Gastroesophageal sphincter (tissue), 4 donors: ENCODE results near the gene PNPO. TPM values are rescaled to one million over a fixed set of nuclear protein-coding genes. Genes with fewer than 3 reads are reported as not detected.

Source experiments
- ATAC-seq: fragments of 150-250 bp; one replicate; pipeline ENCODE4 v1.9.1; 2016; ENCODE audit warnings: mild to moderate bottlenecking, moderate library complexity
- H3K27ac ChIP-seq, 4 donors: fragments of 200-600 bp; sonication (generic) in 3 of 4; 1 replicate in 3 of 4; 2 replicates in 1 of 4; pipeline ENCODE4 v1.5.1; 2016 to 2019
- H3K27me3 ChIP-seq: fragments of 200-600 bp; sonication (generic); one replicate; pipeline ENCODE4 v1.5.1; 2019
- H3K36me3 ChIP-seq, 2 donors: fragments of 200-600 bp; sonication (generic); one replicate each; pipeline ENCODE4 v1.5.1; 2019; ENCODE audit warnings: control low read depth in 1 of 2
- H3K4me1 ChIP-seq, 3 donors: fragments of 200-600 bp; sonication (generic); 1 replicate in 2 of 3; 2 replicates in 1 of 3; pipeline ENCODE4 v1.5.1; 2016 to 2019; ENCODE audit warnings: control low read depth in 2 of 3
- H3K4me3 ChIP-seq, 2 donors: fragments of 200-600 bp; sonication (generic); one replicate each; pipeline ENCODE4 v1.5.1; 2019; ENCODE audit warnings: mild to moderate bottlenecking in 1 of 2, moderate library complexity in 1 of 2
- H3K9me3 ChIP-seq, 3 donors: fragments of 200-600 bp; sonication (generic); one replicate each; pipeline ENCODE4 v1.5.1; 2017 to 2019; ENCODE audit warnings: control low read depth in 2 of 3
- CTCF ChIP-seq, 4 experiments: fragments of 200-600 bp in 2 of 4; fragments of 450-650 bp in 2 of 4; sonication (generic) in 1 of 4; IDR thresholded peaks; one replicate each; pipeline ENCODE4 v1.5.1; 2017 to 2019; ENCODE audit warnings: antibody characterized with exemption in 4 of 4, mild to moderate bottlenecking in 2 of 4, moderate library complexity in 2 of 4
- EP300 ChIP-seq: sonication (generic); formaldehyde crosslinking; IDR thresholded peaks from one replicate; pipeline ENCODE4 v1.6.1; 2017; ENCODE audit warnings: antibody characterized with exemption, mild to moderate bottlenecking
- POLR2A ChIP-seq, 2 donors: fragments of 450-650 bp; IDR thresholded peaks; one replicate each; pipeline ENCODE4 v1.6.1; 2017; ENCODE audit warnings: antibody characterized with exemption in 2 of 2, mild to moderate bottlenecking in 2 of 2, moderate library complexity in 1 of 2
- POLR2AphosphoS5 ChIP-seq: sonication (generic); formaldehyde crosslinking; IDR thresholded peaks from one replicate; pipeline ENCODE4 v1.6.1; 2017; ENCODE audit warnings: antibody characterized with exemption
- WGBS, 2 donors: methylation state at CpG; one replicate each; pipeline ENCODE4 v1.1.5; 2018; ENCODE audit warnings: low coverage in 1 of 2; 5-methylcytosine and 5-hydroxymethylcytosine counted together
- total RNA-seq, 4 donors: library from RNA; depleted of rRNA; stranded (reverse); fragments of >200 nt; gene quantifications; one replicate each; pipeline ENCODE4 v1.1.0, GENCODE V29; 2016

Gene PNPO
- total RNA-seq, 4 donors from 2014 or later: 20.3 to 43.9 (median 21.9) TPM

GRCh38 chr17:47902039-47902744, 39.2 kb upstream of the PNPO start:
- Histone ChIP-seq H3K27ac (peak overlapping the region in 2 of 4 donors; percentile 11 to 21), H3K4me1 (peaks cover 24 to 98% (median 51%) of the 10 kb centered on the region in 3 donors), H3K4me3 (no peak overlapping the region), H3K9me3 (no peaks in the 10 kb centered on the region), H3K36me3 (peaks cover 0 to 17% of the 10 kb centered on the region in 2 donors), H3K27me3 (no peaks in the 10 kb centered on the region)
- WGBS, 2 donors: 71 to 88% methylated on average over 4 of the region's 4 CpGs
- no peak for ATAC-seq
- no peak for TF ChIP-seq CTCF (IDR thresholded peaks at IDR 0.05)
- TF ChIP-seq EP300: no peak
- TF ChIP-seq POLR2A (IDR thresholded peaks at IDR 0.05): no peak
- no peak for TF ChIP-seq POLR2AphosphoS5

- Histone ChIP-seq H3K4me1 (peaks cover 23 to 92% (median 51%) of the 10 kb centered on the region in 3 donors), H3K9me3 (no peaks in the 10 kb centered on the region), H3K36me3 (peaks cover 0 to 8% of the 10 kb centered on the region in 2 donors), H3K27ac (peak overlapping the region; percentile 84 to 96 (median 92)), H3K27me3 (no peaks in the 10 kb centered on the region), H3K4me3 (peak overlapping the region in 1 of 2 donors; percentile 7)
- peak; percentile 90 for ATAC-seq
- no peak for TF ChIP-seq EP300
- TF ChIP-seq CTCF (IDR thresholded peaks at IDR 0.05): peak in 1 of 4 experiments; percentile 13
- peak; percentile 50 for TF ChIP-seq POLR2AphosphoS5
- 14% methylated on average over 6 of the region's 8 CpGs; no CpG with 5 or more reads in 1 of the 2 donors for WGBS, 2 donors
Observed at GRCh38 chr17:47905221-47905733, 36.1 kb upstream of the PNPO start.

GRCh38 chr17:47906443-47906842, 34.9 kb upstream of the PNPO start:
- TF ChIP-seq POLR2AphosphoS5 (no peak), CTCF (IDR thresholded peaks at IDR 0.05) (no peak), EP300 (no peak), POLR2A (IDR thresholded peaks at IDR 0.05) (no peak)
- H3K4me1 ChIP-seq: peaks cover 23 to 82% (median 51%) of the 10 kb centered on the region in 3 donors
- H3K4me3 ChIP-seq: no peak overlapping the region
- no peaks in the 10 kb centered on the region for H3K27me3 ChIP-seq
- no peaks in the 10 kb centered on the region for H3K9me3 ChIP-seq
- no peaks in the 10 kb centered on the region for H3K36me3 ChIP-seq
- 81 to 92% methylated on average over 2 to 3 of the region's 3 CpGs for WGBS, 2 donors
- no peak for ATAC-seq
- H3K27ac ChIP-seq: peak overlapping the region; percentile 84 to 96 (median 92)

- H3K36me3 ChIP-seq: no peaks in the 10 kb centered on the region
- H3K9me3 ChIP-seq: no peaks in the 10 kb centered on the region
- H3K4me3 ChIP-seq: no peak overlapping the region
- no peak for TF ChIP-seq POLR2AphosphoS5
- ATAC-seq: peak; percentile 16
- 52 to 57% methylated on average over 7 to 8 of the region's 8 CpGs for WGBS, 2 donors
- no peaks in the 10 kb centered on the region for H3K27me3 ChIP-seq
- H3K4me1 ChIP-seq: peaks cover 23 to 66% (median 51%) of the 10 kb centered on the region in 3 donors
- peak overlapping the region in 3 of 4 donors; percentile 84 to 92 (median 91) for H3K27ac ChIP-seq
Observed at GRCh38 chr17:47907932-47908562, 33.3 kb upstream of the PNPO start.

- ATAC-seq: no peak
- WGBS, 2 donors: 87 to 100% methylated on average over 1 to 2 of the region's 2 CpGs
- H3K4me1 ChIP-seq: peaks cover 0 to 56% (median 8%) of the 10 kb centered on the region in 3 donors
- no peaks in the 10 kb centered on the region for H3K27me3 ChIP-seq
- peaks cover 0 to 23% of the 10 kb centered on the region in 2 donors for H3K36me3 ChIP-seq
- H3K4me3 ChIP-seq: no peak overlapping the region
- TF ChIP-seq CTCF (IDR thresholded peaks at IDR 0.05) (no peak), POLR2AphosphoS5 (no peak), POLR2A (IDR thresholded peaks at IDR 0.05) (no peak), EP300 (no peak)
- no peaks in the 10 kb centered on the region for H3K9me3 ChIP-seq
- H3K27ac ChIP-seq: no peak overlapping the region
Observed at GRCh38 chr17:47913050-47913449, 28.3 kb upstream of the PNPO start.
